ENCODE results near the gene ZXDC.

DNA sequence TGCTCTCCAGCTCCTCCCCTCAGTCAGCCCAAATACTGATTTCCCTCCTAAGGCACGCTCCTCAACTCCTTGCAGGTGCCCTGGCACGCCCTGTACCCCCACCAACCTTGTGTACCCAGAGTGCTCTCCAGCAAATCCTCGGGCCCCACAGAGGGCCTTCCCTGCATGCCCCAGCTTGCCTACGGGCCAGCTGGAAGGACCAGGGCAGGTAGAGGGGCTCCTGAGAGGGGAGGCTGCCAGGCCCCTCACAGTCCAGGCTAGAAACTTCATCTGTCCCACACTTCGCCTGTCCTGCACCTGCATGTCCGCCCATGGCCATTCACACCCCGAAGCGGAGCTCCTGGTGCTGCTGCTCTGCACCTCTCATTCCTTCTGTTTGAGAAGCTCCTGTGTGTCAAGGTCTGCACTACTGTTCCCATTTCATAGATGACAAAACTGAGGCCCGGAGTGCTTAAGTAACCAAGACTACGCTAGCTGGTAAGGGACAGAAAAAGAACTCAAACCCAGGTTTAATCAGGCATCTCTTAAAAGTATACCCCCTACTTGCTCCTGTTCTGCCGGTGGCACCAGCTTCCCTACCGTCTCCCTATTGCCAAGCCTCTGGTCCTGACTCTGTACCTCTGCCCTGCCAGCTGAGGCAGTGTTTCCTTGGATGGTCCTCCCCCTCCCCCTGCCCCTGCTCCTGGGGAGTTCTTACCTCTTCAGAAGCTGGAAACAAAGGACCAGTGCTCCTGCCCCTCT, 35.6 kb downstream of the ZXDC start:
- TF ChIP-seq POLR2AphosphoS2 (IDR thresholded peaks at IDR 0.05; ENCODE audit: low read length) (no peak), TBP (optimal IDR thresholded peaks at IDR 0.05; ENCODE audit: low read depth, low read length) (no peak), TCF7L2 (IDR thresholded peaks at IDR 0.05; ENCODE audit: low read depth, low read length) (no peak), SOX6 (IDR thresholded peaks at IDR 0.05) (no peak), POLR2A (conservative IDR thresholded peaks at IDR 0.05) (no peak), ZSCAN32 (CRISPR knock-in tag; IDR thresholded peaks at IDR 0.05) (no peak), BHLHE40 (IDR thresholded peaks at IDR 0.05; ENCODE audit: low read length) (no peak), SP1 (CRISPR knock-in tag; IDR thresholded peaks at IDR 0.05) (no peak), KLF1 (tag; IDR thresholded peaks at IDR 0.05) (no peak), NR2C2 (CRISPR knock-in tag; IDR thresholded peaks at IDR 0.05) (no peak), NR2C2 (tag; IDR thresholded peaks at IDR 0.05) (no peak), RBBP5 (IDR thresholded peaks at IDR 0.05; ENCODE audit: borderline replicate concordance, insufficient read depth, low read length, poor library complexity, severe bottlenecking) (no peak)
- TF ChIP-seq, protein P1, sequence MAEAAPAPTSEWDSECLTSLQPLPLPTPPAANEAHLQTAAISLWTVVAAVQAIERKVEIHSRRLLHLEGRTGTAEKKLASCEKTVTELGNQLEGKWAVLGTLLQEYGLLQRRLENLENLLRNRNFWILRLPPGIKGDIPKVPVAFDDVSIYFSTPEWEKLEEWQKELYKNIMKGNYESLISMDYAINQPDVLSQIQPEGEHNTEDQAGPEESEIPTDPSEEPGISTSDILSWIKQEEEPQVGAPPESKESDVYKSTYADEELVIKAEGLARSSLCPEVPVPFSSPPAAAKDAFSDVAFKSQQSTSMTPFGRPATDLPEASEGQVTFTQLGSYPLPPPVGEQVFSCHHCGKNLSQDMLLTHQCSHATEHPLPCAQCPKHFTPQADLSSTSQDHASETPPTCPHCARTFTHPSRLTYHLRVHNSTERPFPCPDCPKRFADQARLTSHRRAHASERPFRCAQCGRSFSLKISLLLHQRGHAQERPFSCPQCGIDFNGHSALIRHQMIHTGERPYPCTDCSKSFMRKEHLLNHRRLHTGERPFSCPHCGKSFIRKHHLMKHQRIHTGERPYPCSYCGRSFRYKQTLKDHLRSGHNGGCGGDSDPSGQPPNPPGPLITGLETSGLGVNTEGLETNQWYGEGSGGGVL (CRISPR knock-in tag; IDR thresholded peaks at IDR 0.05), result no peak
- TF ChIP-seq, protein P2, sequence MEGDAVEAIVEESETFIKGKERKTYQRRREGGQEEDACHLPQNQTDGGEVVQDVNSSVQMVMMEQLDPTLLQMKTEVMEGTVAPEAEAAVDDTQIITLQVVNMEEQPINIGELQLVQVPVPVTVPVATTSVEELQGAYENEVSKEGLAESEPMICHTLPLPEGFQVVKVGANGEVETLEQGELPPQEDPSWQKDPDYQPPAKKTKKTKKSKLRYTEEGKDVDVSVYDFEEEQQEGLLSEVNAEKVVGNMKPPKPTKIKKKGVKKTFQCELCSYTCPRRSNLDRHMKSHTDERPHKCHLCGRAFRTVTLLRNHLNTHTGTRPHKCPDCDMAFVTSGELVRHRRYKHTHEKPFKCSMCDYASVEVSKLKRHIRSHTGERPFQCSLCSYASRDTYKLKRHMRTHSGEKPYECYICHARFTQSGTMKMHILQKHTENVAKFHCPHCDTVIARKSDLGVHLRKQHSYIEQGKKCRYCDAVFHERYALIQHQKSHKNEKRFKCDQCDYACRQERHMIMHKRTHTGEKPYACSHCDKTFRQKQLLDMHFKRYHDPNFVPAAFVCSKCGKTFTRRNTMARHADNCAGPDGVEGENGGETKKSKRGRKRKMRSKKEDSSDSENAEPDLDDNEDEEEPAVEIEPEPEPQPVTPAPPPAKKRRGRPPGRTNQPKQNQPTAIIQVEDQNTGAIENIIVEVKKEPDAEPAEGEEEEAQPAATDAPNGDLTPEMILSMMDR (IDR thresholded peaks at IDR 0.05 in 2 of 3, conservative IDR thresholded peaks at IDR 0.05 in 1 of 3; ENCODE audit: insufficient read depth in 2 of 3, low read depth in 1 of 3, low read length in 3 of 3), result no peak
